NT2/D1 (cell line): ENCODE measurements around the gene FMN2.

Experiments
- DNase-seq: peaks from one replicate; pipeline ENCODE4 v3.0.0-alpha.2; 2011; ENCODE audit warnings: low read depth, low spot score
- H3K27me3 ChIP-seq: 2 replicates; pipeline ENCODE4 v1.6.0; 2011; ENCODE audit warnings: mild to moderate bottlenecking; ENCODE audit not compliant: insufficient read length, insufficient read depth
- H3K36me3 ChIP-seq: 2 replicates; pipeline ENCODE4 v1.6.1; 2011; ENCODE audit warnings: mild to moderate bottlenecking, low read length, mixed read lengths; ENCODE audit not compliant: insufficient read depth, insufficient read length
- H3K4me1 ChIP-seq: 2 replicates; pipeline ENCODE4 v1.5.1; 2011; ENCODE audit not compliant: insufficient read depth, insufficient read length
- H3K4me3 ChIP-seq: 2 replicates; pipeline ENCODE4 v1.5.1; 2011; ENCODE audit warnings: low read depth; ENCODE audit not compliant: insufficient read length
- H3K9ac ChIP-seq: 2 replicates; pipeline ENCODE4 v1.6.0; 2011; ENCODE audit warnings: low read depth; ENCODE audit not compliant: insufficient read length
- H3K9me3 ChIP-seq: 2 replicates; pipeline ENCODE4 v1.5.1; 2011; ENCODE audit warnings: mild to moderate bottlenecking, low read length; ENCODE audit not compliant: insufficient read depth
- SUZ12 ChIP-seq: IDR thresholded peaks from 2 replicates; pipeline ENCODE4 v1.6.1; 2011; ENCODE audit not compliant: insufficient read length, insufficient read depth; ENCODE audit errors: extremely low read depth
- YY1 ChIP-seq: IDR thresholded peaks from 2 replicates; pipeline ENCODE4 v1.6.1; 2011; ENCODE audit not compliant: insufficient read length, insufficient read depth
- ZNF274 ChIP-seq: IDR thresholded peaks from 2 replicates; pipeline ENCODE4 v1.6.1; 2011; ENCODE audit warnings: mild to moderate bottlenecking, low read depth, low read length

The FMN2 gene

GRCh38 chr1:240136402-240136801 is 44.7 kb downstream of the FMN2 start:
- Histone ChIP-seq H3K36me3 (no peaks in the 10 kb centered on the region), H3K4me1 (no peaks in the 10 kb centered on the region), H3K9ac (no peak overlapping the region), H3K4me3 (no peak overlapping the region), H3K9me3 (no peaks in the 10 kb centered on the region), H3K27me3 (no peaks in the 10 kb centered on the region)
- DNase-seq = no peak
- TF ChIP-seq ZNF274 (no peak), YY1 (no peak), SUZ12 (no peak)

GRCh38 chr1:240138867-240139266 is 47.2 kb downstream of the FMN2 start:
- TF ChIP-seq SUZ12 (no peak), ZNF274 (no peak), YY1 (no peak)
- H3K36me3 ChIP-seq = no peaks in the 10 kb centered on the region

DNA sequence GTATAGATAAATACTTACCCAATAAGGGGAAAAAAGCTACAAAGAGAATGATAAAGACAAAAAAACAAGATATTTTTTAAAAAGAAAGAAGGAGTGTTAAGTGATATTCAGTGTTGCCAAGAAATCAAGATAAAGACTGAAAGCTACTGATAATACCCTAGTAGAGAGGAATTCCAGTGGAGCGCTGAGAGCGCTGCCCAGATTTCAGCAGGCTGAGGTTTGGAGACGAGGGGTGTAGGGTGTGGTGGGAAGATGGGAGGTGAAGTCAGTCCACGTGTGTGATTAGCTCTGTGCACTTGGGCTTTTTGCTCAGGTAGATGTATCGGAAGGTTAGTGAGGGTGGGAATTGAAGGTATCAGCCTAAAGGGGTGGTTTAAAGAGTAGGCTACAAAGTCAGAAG is 47.8 kb downstream of the FMN2 start:
- H3K27me3 ChIP-seq = no peaks in the 10 kb centered on the region
- DNase-seq = no peak
- H3K9ac ChIP-seq = no peak overlapping the region
- TF ChIP-seq YY1 = no peak
- no peak for TF ChIP-seq SUZ12
- TF ChIP-seq ZNF274 = no peak
- no peaks in the 10 kb centered on the region for H3K4me1 ChIP-seq
- H3K9me3 ChIP-seq = no peaks in the 10 kb centered on the region
- no peaks in the 10 kb centered on the region for H3K36me3 ChIP-seq
- H3K4me3 ChIP-seq = no peak overlapping the region

More at GRCh38 chr1:240138867-240139266, 47.2 kb downstream of the FMN2 start:
- H3K9ac ChIP-seq = no peak overlapping the region
- H3K4me3 ChIP-seq = no peak overlapping the region
- no peaks in the 10 kb centered on the region for H3K27me3 ChIP-seq
- H3K9me3 ChIP-seq = no peaks in the 10 kb centered on the region
- no peak for DNase-seq
- no peaks in the 10 kb centered on the region for H3K4me1 ChIP-seq

- no peak overlapping the region for H3K9ac ChIP-seq
- H3K4me1 ChIP-seq = no peaks in the 10 kb centered on the region
- no peak for DNase-seq
- H3K4me3 ChIP-seq = no peak overlapping the region
- H3K9me3 ChIP-seq = no peaks in the 10 kb centered on the region
- TF ChIP-seq ZNF274 (no peak), SUZ12 (no peak), YY1 (no peak)
- no peaks in the 10 kb centered on the region for H3K27me3 ChIP-seq
- H3K36me3 ChIP-seq = no peaks in the 10 kb centered on the region
Measured at GRCh38 chr1:240145120-240145519, 53.4 kb downstream of the FMN2 start.

DNA sequence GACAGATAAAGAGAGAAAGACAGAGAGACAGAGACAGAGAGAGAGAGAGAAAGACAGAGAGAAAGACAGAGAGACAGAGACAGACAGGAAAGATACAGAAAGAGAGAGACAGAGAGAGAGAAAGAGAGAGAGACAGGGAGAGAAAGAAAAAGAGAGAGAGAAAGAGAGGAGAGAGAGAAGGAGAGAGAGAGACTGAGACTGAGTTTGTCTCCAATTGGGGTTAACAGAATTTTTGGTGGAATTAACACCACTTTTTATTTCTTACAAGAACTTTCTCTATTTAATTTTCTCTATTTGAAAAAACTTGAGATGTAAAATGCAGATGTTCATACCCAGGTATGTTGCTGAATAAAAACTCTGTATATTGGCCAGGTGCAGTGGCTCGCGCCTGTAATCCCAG is 56.6 kb downstream of the FMN2 start:
- Histone ChIP-seq H3K9ac (no peak overlapping the region), H3K4me3 (no peak overlapping the region), H3K36me3 (no peaks in the 10 kb centered on the region), H3K27me3 (no peaks in the 10 kb centered on the region), H3K9me3 (no peaks in the 10 kb centered on the region), H3K4me1 (no peaks in the 10 kb centered on the region)
- DNase-seq = no peak
- TF ChIP-seq ZNF274 = no peak
- no peak for TF ChIP-seq YY1
- TF ChIP-seq SUZ12 = no peak

GRCh38 chr1:240149484-240150094 is 57.9 kb downstream of the FMN2 start:
- no peak overlapping the region for H3K9ac ChIP-seq
- DNase-seq = peak; percentile 30
- H3K36me3 ChIP-seq = no peaks in the 10 kb centered on the region

GRCh38 chr1:240151136-240151735 is 59.6 kb downstream of the FMN2 start:
- TF ChIP-seq ZNF274 (no peak), YY1 (no peak), SUZ12 (no peak)
- H3K9me3 ChIP-seq = no peaks in the 10 kb centered on the region
- H3K4me1 ChIP-seq = no peaks in the 10 kb centered on the region
- no peaks in the 10 kb centered on the region for H3K36me3 ChIP-seq
- no peak for DNase-seq
- no peak overlapping the region for H3K9ac ChIP-seq
- no peak overlapping the region for H3K4me3 ChIP-seq
- H3K27me3 ChIP-seq = no peaks in the 10 kb centered on the region

More at GRCh38 chr1:240149484-240150094, 57.9 kb downstream of the FMN2 start:
- H3K9me3 ChIP-seq = no peaks in the 10 kb centered on the region
- H3K27me3 ChIP-seq = no peaks in the 10 kb centered on the region
- no peaks in the 10 kb centered on the region for H3K4me1 ChIP-seq
- no peak overlapping the region for H3K4me3 ChIP-seq
- TF ChIP-seq SUZ12 (no peak), YY1 (no peak), ZNF274 (no peak)

DNA sequence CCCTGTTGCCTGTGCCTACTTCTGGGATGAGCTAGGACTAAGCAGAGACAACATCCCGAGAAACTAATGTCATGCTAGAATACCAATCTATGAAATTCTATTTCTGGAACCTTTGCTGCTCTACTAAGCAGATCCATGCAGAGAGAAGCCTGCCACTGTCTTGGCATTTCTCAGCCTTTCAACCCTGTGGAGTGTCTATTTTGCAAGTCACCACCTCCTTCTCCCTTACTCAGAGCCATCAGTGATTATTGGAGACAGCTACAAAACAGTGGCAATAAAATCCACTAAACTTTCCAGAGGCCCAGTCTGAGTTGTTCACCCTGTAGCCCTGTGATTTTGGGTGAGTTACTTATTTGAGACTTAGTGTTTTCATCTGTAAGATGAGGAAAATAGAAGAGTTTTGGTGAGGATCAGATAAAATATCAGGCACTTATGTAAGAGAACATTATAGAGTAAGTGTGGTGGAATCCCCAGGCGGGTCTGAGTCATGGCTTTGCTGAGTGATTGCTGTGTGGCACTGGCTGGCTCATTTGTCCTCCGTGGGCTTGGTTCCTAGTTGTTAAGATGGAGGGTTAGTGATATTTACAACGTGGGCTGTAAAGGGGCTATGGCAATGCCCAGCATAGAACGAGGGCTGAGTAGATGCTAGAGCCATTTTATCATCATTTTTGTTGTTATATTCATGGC is 61.1 kb downstream of the FMN2 start:
- TF ChIP-seq YY1 = no peak
- TF ChIP-seq ZNF274 = no peak
- TF ChIP-seq SUZ12 = no peak
- Histone ChIP-seq H3K27me3 (no peaks in the 10 kb centered on the region), H3K4me1 (no peaks in the 10 kb centered on the region), H3K9me3 (no peaks in the 10 kb centered on the region), H3K36me3 (no peaks in the 10 kb centered on the region), H3K4me3 (no peak overlapping the region), H3K9ac (no peak overlapping the region)
- no peak for DNase-seq
